ENCODE results near the gene SPTLC2. TPM values are rescaled to one million over a fixed set of nuclear protein-coding genes. Genes with fewer than 3 reads are reported as not detected.
"Not testable (repeated sequence)": the region's sequence is repeated elsewhere in the genome, so short reads cannot be mapped to it uniquely, and the experiment has no call there.

SPTLC2 gene
- total RNA-seq (33.6 and 34.3 TPM in 2 replicates), polyA plus RNA-seq (31.4 and 34.2 TPM in 2 replicates)

- H3K4me2 ChIP-seq, result peak within 1 kb of the TSS; percentile 84
- no peaks in the 10 kb centered on the region for H4K20me1 ChIP-seq (ENCODE audit: insufficient read depth, poor library complexity, severe bottlenecking)
- 1% methylated on average over 30 of the region's 58 CpGs for WGBS (ENCODE audit: low lambda C conversion rate, missing lambda C conversion rate)
- DNase-seq (ENCODE audit: low spot score), result peak; percentile 99
- no peak for TF ChIP-seq EZH2 (IDR thresholded peaks at IDR 0.05; ENCODE audit: borderline replicate concordance)
- H3K4me3 ChIP-seq, result peak within 1 kb of the TSS; percentile 32
- H3K27ac ChIP-seq, result peak within 1 kb of the TSS; percentile 54
- no peaks in the 10 kb centered on the region for H3K9me2 ChIP-seq (replicated peaks; ENCODE audit: insufficient read depth)
- peaks cover 39% of the 10 kb centered on the region for H3K79me2 ChIP-seq
- H3K36me3 ChIP-seq (replicated peaks; ENCODE audit: insufficient read depth, low read depth), result no peaks in the 10 kb centered on the region
- peak within 1 kb of the TSS; percentile 11 for H2AFZ ChIP-seq
- H3K27me3 ChIP-seq, result no peaks in the 10 kb centered on the region
- H3K4me1 ChIP-seq (ENCODE audit: insufficient read depth), result peaks cover 15% of the 10 kb centered on the region
- H3K9me3 ChIP-seq (ENCODE audit: low read depth), result no peaks in the 10 kb centered on the region
Observed at GRCh38 chr14:77616454-77617229, at the start of gene SPTLC2. SPTLC2 (minus strand) TSS chr14:77616637; CDS start chr14:77616579, 58 bp downstream.

DNA sequence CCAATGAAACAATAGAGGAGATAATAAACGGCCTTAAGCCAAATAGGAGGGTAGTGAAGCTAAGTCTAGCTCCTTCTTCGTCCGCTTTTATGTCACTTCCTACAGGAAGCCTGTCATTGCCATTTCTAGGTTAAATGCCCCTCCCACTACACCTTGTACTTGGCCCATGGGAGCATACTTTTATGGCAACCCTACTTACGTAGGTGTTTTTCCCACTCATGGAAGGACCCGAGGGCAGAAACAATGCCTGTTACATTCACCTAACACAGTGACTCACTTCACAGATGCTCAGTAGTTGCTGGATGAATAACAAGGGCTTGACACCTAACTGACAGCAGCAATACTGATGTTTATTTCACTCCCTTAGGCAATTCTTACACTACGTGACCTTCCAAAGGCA is 46.9 kb upstream of the SPTLC2 start:
- H3K4me3 ChIP-seq, result no peak overlapping the region
- no peak overlapping the region for H3K4me2 ChIP-seq
- no peak overlapping the region for H2AFZ ChIP-seq
- H4K20me1 ChIP-seq (ENCODE audit: insufficient read depth, poor library complexity, severe bottlenecking), result no peaks in the 10 kb centered on the region
- TF ChIP-seq EZH2 (IDR thresholded peaks at IDR 0.05; ENCODE audit: borderline replicate concordance), result no peak
- no peak for TF ChIP-seq CTCF (IDR thresholded peaks at IDR 0.05; ENCODE audit: poor library complexity)
- no peak for TF ChIP-seq EZH2phosphoT487 (IDR thresholded peaks at IDR 0.05; ENCODE audit: low read depth, severe bottlenecking, unreplicated experiment)
- no peaks in the 10 kb centered on the region for H3K9me3 ChIP-seq (ENCODE audit: low read depth)
- no peak overlapping the region for H3K27ac ChIP-seq
- WGBS (ENCODE audit: low lambda C conversion rate, missing lambda C conversion rate), result 83% methylated on average over 6 of the region's 6 CpGs
- H3K79me2 ChIP-seq, result no peaks in the 10 kb centered on the region
- H3K36me3 ChIP-seq (replicated peaks; ENCODE audit: insufficient read depth, low read depth), result no peaks in the 10 kb centered on the region
- no peaks in the 10 kb centered on the region for H3K27me3 ChIP-seq
- no peak for DNase-seq (ENCODE audit: low spot score)
- no peaks in the 10 kb centered on the region for H3K4me1 ChIP-seq (ENCODE audit: insufficient read depth)
- no peaks in the 10 kb centered on the region for H3K9me2 ChIP-seq (replicated peaks; ENCODE audit: insufficient read depth)

DNA sequence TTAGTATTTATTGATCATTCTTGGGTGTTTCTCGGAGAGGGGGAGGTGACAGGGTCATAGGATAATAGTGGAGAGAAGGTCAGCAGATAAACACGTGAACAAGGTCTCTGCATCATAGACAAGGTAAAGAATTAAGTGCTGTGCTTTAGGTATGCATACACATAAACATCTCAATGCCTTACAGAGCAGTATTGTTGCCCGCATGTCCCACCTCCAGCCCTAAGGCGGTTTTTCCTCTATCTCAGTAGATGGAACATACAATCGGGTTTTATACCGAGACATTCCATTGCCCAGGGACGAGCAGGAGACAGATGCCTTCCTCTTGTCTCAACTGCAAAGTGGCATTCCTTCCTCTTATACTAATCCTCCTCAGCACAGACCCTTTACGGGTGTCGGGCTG is 45.1 kb upstream of the SPTLC2 start:
- not testable (repeated sequence) for DNase-seq (ENCODE audit: low spot score)
- WGBS (ENCODE audit: low lambda C conversion rate, missing lambda C conversion rate), result 48% methylated on average over 9 of the region's 9 CpGs

GRCh38 chr14:77660754-77661153 is 44.3 kb upstream of the SPTLC2 start:
- TF ChIP-seq EZH2phosphoT487 (IDR thresholded peaks at IDR 0.05; ENCODE audit: low read depth, severe bottlenecking, unreplicated experiment), result no peak
- no peak for TF ChIP-seq CTCF (IDR thresholded peaks at IDR 0.05; ENCODE audit: poor library complexity)
- no peak for TF ChIP-seq EZH2 (IDR thresholded peaks at IDR 0.05; ENCODE audit: borderline replicate concordance)
- Histone ChIP-seq H3K4me1 (ENCODE audit: insufficient read depth) (no peaks in the 10 kb centered on the region), H3K9me2 (replicated peaks; ENCODE audit: insufficient read depth) (no peaks in the 10 kb centered on the region), H3K36me3 (replicated peaks; ENCODE audit: insufficient read depth, low read depth) (no peaks in the 10 kb centered on the region), H3K4me3 (no peak overlapping the region), H3K9me3 (ENCODE audit: low read depth) (no peaks in the 10 kb centered on the region), H4K20me1 (ENCODE audit: insufficient read depth, poor library complexity, severe bottlenecking) (no peaks in the 10 kb centered on the region), H3K27ac (no peak overlapping the region), H3K79me2 (no peaks in the 10 kb centered on the region), H2AFZ (no peak overlapping the region), H3K27me3 (no peaks in the 10 kb centered on the region), H3K4me2 (no peak overlapping the region)
- 95% methylated on average over 7 of the region's 7 CpGs for WGBS (ENCODE audit: low lambda C conversion rate, missing lambda C conversion rate)
- no peak for DNase-seq (ENCODE audit: low spot score)

More for the DNA sequence above, 45.1 kb upstream of the SPTLC2 start:
- not testable (repeated sequence) for H3K79me2 ChIP-seq; H3K9me2 ChIP-seq (replicated peaks; ENCODE audit: insufficient read depth); H3K4me2 ChIP-seq; H3K27me3 ChIP-seq; H2AFZ ChIP-seq; H3K27ac ChIP-seq; H3K4me1 ChIP-seq (ENCODE audit: insufficient read depth); H4K20me1 ChIP-seq (ENCODE audit: insufficient read depth, poor library complexity, severe bottlenecking); H3K4me3 ChIP-seq; H3K36me3 ChIP-seq (replicated peaks; ENCODE audit: insufficient read depth, low read depth); H3K9me3 ChIP-seq (ENCODE audit: low read depth)
